HG03045 (cell line): ENCODE results near the gene ST7.
"Not testable (repeated sequence)": the region's sequence is repeated elsewhere in the genome, so short reads cannot be mapped to it uniquely, and the experiment has no call there.

ENCODE experiments used
- ATAC-seq: cut with Tn5 transposase; IDR thresholded peaks from one replicate; pipeline ENCODE4 v1.9.1; 2021; ENCODE audit warnings: mild to moderate bottlenecking, moderate library complexity; ENCODE audit not compliant: unreplicated experiment

The ST7 gene

GRCh38 chr7:117211614-117212013 lies 258.3 kb downstream of the ST7 start:
- no peak for ATAC-seq

DNA sequence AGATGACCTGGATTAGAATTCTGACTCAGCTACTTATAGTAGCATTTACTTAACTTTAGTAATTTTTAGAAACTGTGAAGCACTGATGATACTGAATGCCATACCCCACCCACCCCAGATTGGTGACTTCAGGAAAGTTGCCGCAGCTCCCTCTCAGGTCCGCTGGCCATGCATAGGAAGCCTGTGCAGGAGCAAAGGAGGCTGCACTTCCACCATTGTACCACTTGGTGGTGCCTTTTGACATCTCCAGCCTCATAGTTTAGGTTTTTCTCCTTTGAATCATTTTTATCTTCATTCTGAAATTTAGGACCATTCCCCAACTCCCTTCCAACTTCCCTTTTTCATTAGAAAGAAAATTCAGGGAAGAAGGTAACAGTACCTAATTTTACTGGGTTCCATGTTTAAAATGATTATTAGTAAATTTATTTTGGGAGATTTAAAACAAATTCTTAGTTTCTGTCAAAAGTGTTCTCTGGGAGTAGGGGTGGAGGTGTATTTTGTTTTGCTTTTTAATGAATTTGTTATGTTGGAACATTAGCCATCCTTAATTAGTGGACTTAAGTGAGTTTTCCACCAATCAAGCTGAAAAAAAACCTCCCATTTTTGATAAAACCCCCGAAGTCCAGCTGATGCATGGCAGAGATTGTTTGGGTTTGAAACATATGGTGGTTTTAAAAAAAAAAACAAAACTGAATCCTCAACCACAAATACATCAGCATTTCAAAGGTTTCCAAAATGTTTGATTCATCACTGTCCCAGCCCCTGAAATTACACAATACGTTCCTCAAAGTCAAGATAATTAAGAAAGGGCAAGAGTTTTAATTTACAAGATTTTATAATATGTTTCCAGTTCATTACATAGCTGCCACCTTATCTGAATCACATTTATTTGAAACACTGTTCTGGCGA lies 259.9 kb downstream of the ST7 start:
- ATAC-seq: peak; percentile 67

DNA sequence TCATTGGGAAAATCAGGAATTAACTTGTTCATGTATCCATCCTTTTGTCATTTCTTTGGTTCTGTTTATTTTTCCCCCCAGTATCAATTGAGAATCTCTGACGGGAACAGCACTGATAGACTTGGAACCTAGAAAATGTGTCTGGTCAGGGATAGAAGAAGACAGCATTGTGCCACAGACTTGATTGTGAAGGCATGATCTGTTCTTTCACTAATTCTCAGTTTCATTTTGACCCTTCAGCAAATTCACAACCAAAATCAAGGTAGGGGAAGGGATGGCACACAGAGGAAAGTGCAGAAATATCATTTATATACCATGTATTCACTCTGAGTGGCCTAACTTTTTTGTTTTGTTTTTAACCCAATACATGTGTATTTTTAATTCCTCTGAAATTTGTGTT lies 262.7 kb downstream of the ST7 start:
- no peak for ATAC-seq

DNA sequence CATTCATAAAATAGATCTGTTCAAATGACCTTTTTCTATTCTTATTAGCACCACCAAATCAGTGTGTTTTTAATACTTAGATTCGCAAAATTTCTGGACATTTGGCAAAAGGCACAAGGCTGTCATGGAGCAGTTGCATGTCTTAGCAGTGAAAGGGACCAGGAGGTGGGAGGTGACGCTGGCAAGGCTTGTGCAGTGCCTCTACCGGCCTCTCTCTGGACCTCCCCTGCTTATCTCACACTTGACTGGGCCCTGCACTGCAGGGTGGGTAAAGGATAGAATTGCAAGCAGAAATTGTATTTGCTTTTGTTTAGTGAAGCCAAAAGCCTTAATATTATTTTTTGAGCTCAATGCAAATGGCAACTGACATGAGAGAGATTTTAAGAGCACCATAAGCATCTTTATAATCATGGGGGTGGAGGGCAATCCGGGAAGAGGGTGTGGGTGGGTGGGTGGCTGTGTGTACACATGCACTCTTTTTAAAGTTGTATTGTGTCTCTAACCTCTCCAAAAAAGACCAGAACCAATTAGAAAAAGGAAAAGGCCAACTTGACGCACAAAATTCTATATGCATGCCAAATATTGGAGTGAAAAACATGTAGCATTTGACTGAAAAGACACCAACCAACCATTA lies 263.3 kb downstream of the ST7 start:
- no peak for ATAC-seq

- ATAC-seq: no peak
Observed at GRCh38 chr7:117217106-117218035, 264.1 kb downstream of the ST7 start.

DNA sequence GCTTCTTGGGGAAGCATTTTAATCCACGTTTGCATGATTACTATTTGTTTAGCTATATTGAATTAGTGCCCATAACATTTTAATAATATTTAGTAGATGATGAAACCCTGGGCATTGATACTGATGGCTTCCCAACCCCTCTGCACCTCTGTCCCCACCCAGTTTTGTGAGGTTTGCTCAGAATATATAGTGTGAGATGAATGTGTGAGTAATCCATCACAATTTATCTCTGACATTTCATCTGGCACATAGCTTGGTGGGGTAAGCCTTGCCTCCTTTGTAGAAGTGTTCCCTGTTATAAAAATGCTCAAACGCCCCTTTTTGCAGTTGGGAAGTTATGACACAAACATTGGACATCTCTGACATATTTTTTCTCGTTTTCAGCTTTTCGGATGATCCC lies 265.4 kb downstream of the ST7 start:
- ATAC-seq: no peak

DNA sequence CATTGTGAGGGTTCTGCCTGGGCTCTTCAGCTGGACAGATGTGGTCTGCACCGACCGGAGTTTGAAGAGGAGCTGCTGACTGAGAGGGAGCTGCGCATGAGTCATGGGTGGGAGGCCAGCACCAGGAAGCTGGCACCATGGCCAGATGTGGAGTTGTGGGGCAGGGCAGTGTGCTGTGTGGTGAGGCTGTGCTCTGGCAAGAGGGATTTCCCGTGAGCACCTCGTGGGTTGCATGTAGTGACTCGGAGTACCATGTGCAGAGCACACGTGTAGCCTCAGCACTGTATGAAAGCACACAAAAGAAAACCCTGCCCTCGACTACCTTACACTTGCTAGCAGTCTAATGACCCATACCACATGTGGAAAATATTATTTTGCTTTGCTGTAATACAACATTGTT lies 266.2 kb downstream of the ST7 start:
- ATAC-seq: no peak

DNA sequence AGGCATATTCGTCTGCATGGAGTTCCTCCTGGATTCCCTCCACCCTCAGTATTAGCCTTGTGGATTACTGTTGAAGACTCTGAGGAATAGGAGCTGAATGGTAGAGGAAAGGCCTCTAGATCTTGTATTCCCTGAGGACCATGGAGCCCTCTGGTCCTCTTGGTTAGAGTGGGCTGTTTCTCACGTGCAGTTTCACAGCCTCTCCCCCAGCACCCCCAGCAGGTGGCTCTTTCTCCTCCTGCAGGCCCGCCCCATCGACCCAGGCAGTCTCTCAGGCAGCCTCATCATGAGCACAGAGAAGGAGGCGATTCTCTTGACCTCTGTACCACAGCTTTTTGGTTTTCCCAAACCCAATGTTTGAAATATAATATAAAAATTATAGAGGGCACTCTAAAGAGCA lies 267.5 kb downstream of the ST7 start:
- no peak for ATAC-seq

DNA sequence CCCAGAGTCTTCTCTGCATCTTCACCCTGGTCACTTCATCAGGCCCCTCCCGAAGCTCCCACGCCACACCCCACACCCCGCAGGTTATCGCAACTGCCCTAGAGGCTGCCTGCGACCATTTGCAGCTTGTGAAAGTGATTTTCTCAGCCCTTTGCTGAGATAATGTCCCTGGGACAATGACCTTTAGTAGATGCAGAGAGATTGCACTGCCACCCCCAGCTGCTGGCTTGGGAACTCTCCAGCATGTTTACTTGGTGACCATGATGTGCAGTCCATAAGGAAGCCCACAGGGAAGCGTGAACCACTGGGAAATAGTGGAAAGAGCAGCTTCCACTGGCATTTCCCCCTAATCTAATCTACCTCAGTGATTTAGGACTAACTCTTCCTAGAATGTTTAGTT lies 272.2 kb downstream of the ST7 start:
- ATAC-seq: no peak

DNA sequence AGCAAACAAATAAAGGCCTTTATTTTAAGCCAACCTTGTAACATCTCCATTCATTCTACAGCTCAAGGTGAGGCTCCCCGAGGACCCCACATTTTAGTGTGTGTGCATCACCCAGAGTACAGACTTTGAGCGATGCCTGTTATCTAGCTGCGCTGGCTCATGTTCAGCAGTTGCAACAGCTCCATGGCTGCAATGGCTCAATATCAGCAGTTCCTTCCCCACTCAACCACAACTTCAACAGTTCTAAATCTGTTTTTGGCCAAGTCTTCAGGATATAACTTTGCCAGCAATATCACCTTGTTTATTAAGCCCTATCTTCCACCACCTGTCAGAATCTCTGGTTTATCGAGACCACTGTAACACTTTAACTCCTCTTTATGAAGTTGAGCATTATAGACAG lies 273.8 kb downstream of the ST7 start:
- no peak for ATAC-seq

DNA sequence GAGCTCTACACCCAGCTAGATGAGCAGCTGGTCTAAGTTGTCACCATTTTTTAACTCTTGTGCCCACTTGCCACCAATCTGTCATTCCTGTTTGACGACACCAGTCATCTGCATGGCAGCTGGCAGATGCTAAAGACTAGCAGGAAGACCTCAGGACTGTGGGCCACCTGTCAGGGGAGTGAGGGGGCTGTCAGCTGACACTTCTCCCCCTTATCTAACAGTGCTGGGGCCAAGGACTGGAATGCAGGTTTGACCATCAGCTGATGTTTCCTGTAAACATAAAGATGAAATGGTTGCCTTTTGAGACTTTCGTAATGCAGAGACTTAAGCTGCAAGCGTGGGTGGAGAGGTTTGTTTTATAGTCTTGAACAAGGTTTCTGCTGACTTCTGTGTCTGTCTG lies 276.0 kb downstream of the ST7 start:
- ATAC-seq: no peak

DNA sequence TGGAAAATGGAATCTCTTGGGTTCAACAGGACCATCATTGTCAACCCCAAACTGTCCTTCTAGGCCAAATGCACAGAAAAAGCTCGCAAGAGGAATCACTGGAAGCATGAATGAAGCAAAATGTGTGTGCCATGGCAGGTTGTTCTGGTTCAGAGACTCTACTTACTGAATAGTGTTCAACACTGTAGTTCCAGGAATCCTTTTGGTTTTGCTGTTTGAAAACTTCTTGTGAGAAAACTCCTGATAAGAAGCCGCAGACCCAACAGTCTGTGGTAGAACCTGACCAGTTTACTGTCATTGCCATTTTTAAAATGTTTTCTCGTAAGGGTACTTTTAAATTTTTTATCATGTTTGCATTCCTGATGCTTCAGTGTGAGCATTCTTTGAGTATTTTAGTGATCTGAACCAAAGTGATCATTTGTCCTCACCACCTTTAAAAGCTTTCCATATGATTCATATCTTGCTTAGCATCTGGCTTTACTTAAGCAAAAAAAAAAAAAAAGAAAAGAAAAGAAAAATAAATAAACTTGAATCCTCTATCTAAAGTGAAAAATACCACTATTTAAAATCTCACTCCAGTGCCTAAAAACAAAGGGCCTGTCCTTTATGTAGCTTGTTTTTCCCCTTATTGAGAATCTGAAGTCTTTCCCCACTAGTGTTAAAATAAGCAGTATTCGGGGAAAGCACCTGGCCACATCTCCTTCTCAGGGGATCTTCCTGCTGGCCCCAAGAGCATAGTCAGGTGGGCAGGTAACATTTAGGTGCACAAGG lies 277.2 kb downstream of the ST7 start:
- ATAC-seq: peak; percentile 62

- no peak for ATAC-seq
Observed at GRCh38 chr7:117231047-117231359, 277.7 kb downstream of the ST7 start.

DNA sequence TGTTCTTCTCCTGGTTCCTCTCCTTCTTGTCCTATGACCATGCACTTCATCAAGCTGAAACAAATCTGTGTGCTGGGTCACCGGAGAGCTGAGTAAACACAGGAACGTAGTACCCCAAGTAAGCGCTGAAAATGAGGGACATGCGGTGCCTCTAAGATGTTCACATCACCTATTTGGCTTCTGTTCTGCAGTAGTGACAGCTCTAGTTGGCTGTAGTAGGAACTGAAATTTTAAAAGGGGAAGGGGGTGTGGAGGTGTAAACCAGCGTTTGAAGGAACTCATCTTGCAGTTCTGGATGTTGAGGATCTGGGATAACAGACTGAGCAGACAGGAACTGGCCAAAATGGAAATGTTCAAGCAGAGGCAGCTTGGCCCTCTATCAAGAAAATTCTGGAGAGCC lies 284.3 kb downstream of the ST7 start:
- no peak for ATAC-seq

- ATAC-seq: no peak
Observed at GRCh38 chr7:117238472-117238871, 285.2 kb downstream of the ST7 start.

- no peak for ATAC-seq
Observed at GRCh38 chr7:117238937-117239336, 285.6 kb downstream of the ST7 start.

GRCh38 chr7:117241088-117241487 lies 287.8 kb downstream of the ST7 start:
- ATAC-seq: no peak

GRCh38 chr7:117243390-117243789 lies 290.1 kb downstream of the ST7 start:
- no peak for ATAC-seq

- ATAC-seq: not testable (repeated sequence)
Observed at GRCh38 chr7:117245703-117246102, 292.4 kb downstream of the ST7 start.

- ATAC-seq: no peak
Observed at GRCh38 chr7:117247809-117248208, 294.5 kb downstream of the ST7 start.

DNA sequence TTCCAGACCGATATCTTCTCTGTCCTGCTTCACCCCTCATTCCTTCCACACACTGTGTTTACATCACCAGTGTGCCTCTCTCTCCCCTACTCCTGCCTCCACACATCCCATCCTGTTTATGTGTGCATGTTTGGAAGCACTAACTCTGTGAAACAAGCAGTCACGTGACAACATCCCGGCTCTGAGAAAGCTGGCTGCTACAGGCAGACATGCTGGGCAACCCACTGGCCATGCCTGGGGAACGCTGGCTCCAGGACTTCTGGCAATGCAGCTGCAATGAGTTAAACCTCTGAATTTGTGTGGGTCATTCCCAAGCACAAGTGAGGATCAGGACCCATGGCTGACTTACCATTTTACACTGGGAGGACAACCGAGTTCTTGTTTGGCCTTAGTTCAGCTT lies 295.5 kb downstream of the ST7 start:
- no peak for ATAC-seq
